ENCODE results near the gene GLRA2.

GLRA2 gene

DNA sequence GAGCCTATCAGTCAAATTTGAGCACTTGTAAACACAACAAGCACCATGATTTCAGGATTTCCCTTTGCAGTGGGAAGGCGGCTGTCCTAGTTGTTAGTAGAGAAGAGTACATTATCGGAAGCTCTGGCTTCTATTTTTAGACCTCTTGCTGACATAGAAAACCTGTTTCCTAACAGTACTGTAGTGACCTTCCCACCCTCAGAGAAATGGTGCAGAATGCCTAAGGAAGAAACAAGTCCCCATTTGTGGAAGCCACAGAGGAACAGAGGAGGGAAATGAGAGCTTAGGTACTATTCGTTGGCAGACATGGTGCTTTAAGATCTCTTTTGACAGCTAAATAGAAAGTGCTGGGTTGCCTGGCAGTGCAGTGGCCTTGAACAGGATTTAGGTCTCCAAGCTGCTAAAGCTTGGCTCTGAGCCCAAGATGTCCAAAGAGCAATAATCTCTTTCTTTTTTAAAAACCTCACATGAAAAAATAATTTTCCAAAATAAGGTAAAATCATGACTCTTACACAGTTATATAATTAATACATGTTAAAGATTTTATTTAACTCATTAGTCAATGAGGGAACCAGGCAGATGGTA lies 24.9 kb downstream of the GLRA2 start:
- TF ChIP-seq FOXM1 (IDR thresholded peaks at IDR 0.05; ENCODE audit: borderline replicate concordance, low read depth) (no peak), EGR1 (IDR thresholded peaks at IDR 0.05) (no peak), ZBTB7A (IDR thresholded peaks at IDR 0.05; ENCODE audit: low read depth) (no peak), CEBPB (IDR thresholded peaks at IDR 0.05) (no peak), CREB1 (IDR thresholded peaks at IDR 0.05; ENCODE audit: low read depth) (no peak), RAD21 (IDR thresholded peaks at IDR 0.05; ENCODE audit: low read depth) (no peak), TCF12 (IDR thresholded peaks at IDR 0.05; ENCODE audit: low read depth) (no peak), EP300 (IDR thresholded peaks at IDR 0.05; ENCODE audit: borderline replicate concordance) (no peak), TAF1 (IDR thresholded peaks at IDR 0.05; ENCODE audit: low read depth) (no peak), TEAD4 (IDR thresholded peaks at IDR 0.05) (no peak), YY1 (IDR thresholded peaks at IDR 0.05; ENCODE audit: low read depth) (no peak), NFIC (IDR thresholded peaks at IDR 0.05) (no peak)
- TF ChIP-seq, protein P1, sequence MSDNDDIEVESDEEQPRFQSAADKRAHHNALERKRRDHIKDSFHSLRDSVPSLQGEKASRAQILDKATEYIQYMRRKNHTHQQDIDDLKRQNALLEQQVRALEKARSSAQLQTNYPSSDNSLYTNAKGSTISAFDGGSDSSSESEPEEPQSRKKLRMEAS (IDR thresholded peaks at IDR 0.05): no peak
- TF ChIP-seq, protein P2, sequence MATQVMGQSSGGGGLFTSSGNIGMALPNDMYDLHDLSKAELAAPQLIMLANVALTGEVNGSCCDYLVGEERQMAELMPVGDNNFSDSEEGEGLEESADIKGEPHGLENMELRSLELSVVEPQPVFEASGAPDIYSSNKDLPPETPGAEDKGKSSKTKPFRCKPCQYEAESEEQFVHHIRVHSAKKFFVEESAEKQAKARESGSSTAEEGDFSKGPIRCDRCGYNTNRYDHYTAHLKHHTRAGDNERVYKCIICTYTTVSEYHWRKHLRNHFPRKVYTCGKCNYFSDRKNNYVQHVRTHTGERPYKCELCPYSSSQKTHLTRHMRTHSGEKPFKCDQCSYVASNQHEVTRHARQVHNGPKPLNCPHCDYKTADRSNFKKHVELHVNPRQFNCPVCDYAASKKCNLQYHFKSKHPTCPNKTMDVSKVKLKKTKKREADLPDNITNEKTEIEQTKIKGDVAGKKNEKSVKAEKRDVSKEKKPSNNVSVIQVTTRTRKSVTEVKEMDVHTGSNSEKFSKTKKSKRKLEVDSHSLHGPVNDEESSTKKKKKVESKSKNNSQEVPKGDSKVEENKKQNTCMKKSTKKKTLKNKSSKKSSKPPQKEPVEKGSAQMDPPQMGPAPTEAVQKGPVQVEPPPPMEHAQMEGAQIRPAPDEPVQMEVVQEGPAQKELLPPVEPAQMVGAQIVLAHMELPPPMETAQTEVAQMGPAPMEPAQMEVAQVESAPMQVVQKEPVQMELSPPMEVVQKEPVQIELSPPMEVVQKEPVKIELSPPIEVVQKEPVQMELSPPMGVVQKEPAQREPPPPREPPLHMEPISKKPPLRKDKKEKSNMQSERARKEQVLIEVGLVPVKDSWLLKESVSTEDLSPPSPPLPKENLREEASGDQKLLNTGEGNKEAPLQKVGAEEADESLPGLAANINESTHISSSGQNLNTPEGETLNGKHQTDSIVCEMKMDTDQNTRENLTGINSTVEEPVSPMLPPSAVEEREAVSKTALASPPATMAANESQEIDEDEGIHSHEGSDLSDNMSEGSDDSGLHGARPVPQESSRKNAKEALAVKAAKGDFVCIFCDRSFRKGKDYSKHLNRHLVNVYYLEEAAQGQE (IDR thresholded peaks at IDR 0.05; ENCODE audit: low read depth): no peak
- TF ChIP-seq, protein P3, sequence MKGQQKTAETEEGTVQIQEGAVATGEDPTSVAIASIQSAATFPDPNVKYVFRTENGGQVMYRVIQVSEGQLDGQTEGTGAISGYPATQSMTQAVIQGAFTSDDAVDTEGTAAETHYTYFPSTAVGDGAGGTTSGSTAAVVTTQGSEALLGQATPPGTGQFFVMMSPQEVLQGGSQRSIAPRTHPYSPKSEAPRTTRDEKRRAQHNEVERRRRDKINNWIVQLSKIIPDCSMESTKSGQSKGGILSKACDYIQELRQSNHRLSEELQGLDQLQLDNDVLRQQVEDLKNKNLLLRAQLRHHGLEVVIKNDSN (IDR thresholded peaks at IDR 0.05): no peak

DNA sequence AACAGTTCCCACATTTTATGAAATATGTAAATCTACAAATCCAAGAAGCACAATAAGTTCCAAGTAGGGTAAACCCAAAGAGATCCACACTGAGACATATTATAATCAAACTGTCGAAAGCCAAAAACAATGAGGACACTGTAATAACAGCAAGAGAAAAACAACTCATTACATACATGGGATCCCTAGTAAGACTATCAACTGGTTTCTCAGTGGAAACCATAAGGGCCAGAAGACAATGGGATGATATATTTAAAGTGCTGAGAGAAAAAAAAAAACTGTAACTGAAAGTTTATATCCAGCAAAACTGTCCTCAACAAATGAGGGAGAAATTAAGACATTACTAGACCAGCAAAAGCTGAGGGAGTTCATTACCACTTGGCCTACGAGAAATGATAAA lies 34.7 kb downstream of the GLRA2 start:
- TF ChIP-seq TEAD4 (IDR thresholded peaks at IDR 0.05): no peak
- TF ChIP-seq, protein P3 (IDR thresholded peaks at IDR 0.05): no peak
- TF ChIP-seq NFIC (IDR thresholded peaks at IDR 0.05): no peak
- TF ChIP-seq EP300 (IDR thresholded peaks at IDR 0.05; ENCODE audit: borderline replicate concordance): no peak
- TF ChIP-seq EGR1 (IDR thresholded peaks at IDR 0.05): no peak
- TF ChIP-seq YY1 (IDR thresholded peaks at IDR 0.05; ENCODE audit: low read depth): no peak
- TF ChIP-seq CREB1 (IDR thresholded peaks at IDR 0.05; ENCODE audit: low read depth): no peak

DNA sequence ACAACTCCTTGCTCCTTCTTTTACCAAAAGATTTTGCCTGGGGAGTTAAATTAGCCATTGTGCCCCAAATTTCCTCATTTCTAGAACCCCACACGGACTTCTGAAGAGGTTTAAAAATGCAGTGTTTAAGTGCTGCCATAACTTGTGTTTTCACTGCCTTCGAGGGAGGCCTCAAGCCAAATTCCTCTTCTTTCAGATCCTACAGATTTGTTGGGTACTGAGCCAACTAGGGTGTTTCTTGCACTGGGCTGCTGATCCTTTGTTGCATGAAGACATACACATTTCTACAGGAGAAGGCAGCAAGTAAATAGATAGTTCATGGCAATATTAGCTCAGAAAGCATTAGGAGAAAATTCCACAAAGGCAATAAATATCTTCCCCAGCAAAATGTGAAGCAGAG lies 43.8 kb downstream of the GLRA2 start:
- TF ChIP-seq YY1 (IDR thresholded peaks at IDR 0.05; ENCODE audit: low read depth): no peak
- TF ChIP-seq TEAD4 (IDR thresholded peaks at IDR 0.05): no peak
- no peak for TF ChIP-seq EGR1 (IDR thresholded peaks at IDR 0.05)
- no peak for TF ChIP-seq ZBTB7A (IDR thresholded peaks at IDR 0.05; ENCODE audit: low read depth)
- TF ChIP-seq RAD21 (IDR thresholded peaks at IDR 0.05; ENCODE audit: low read depth): no peak
- TF ChIP-seq EP300 (IDR thresholded peaks at IDR 0.05; ENCODE audit: borderline replicate concordance): no peak
- no peak for TF ChIP-seq NFIC (IDR thresholded peaks at IDR 0.05)
- TF ChIP-seq FOXM1 (IDR thresholded peaks at IDR 0.05; ENCODE audit: borderline replicate concordance, low read depth): no peak
- TF ChIP-seq, protein P1 (IDR thresholded peaks at IDR 0.05): no peak
- no peak for TF ChIP-seq CEBPB (IDR thresholded peaks at IDR 0.05)
- TF ChIP-seq TCF12 (IDR thresholded peaks at IDR 0.05; ENCODE audit: low read depth): no peak
- TF ChIP-seq, protein P3 (IDR thresholded peaks at IDR 0.05): no peak
- TF ChIP-seq, protein P2 (IDR thresholded peaks at IDR 0.05; ENCODE audit: low read depth): no peak
- TF ChIP-seq CREB1 (IDR thresholded peaks at IDR 0.05; ENCODE audit: low read depth): no peak
- no peak for TF ChIP-seq TAF1 (IDR thresholded peaks at IDR 0.05; ENCODE audit: low read depth)

DNA sequence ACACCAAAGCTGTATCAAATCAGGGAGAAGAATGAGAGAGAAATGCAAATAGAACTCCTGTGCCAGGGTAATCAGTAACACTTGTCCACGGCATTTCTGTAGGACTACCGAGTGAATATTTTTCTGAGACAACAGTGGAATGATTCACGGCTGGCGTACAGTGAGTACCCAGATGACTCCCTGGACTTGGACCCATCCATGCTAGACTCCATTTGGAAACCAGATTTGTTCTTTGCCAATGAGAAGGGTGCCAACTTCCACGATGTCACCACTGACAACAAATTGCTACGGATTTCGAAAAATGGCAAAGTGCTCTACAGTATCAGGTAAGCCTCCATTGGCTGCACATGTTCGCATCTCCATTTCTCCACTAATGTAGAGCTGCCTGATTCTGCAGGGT lies 51.7 kb downstream of the GLRA2 start:
- TF ChIP-seq, protein P2 (IDR thresholded peaks at IDR 0.05; ENCODE audit: low read depth): no peak

All from Ishikawa (cell line).